ENCODE results near the gene GALNT9. TPM values are rescaled to one million over a fixed set of nuclear protein-coding genes. Genes with fewer than 3 reads are reported as not detected.
"Not testable (repeated sequence)": the region's sequence is repeated elsewhere in the genome, so short reads cannot be mapped to it uniquely, and the experiment has no call there.

Gene GALNT9
- total and polyA plus RNA-seq, 8 donors: 0.17 to 5.0 (median 2.8) TPM; not detected in 1

DNA sequence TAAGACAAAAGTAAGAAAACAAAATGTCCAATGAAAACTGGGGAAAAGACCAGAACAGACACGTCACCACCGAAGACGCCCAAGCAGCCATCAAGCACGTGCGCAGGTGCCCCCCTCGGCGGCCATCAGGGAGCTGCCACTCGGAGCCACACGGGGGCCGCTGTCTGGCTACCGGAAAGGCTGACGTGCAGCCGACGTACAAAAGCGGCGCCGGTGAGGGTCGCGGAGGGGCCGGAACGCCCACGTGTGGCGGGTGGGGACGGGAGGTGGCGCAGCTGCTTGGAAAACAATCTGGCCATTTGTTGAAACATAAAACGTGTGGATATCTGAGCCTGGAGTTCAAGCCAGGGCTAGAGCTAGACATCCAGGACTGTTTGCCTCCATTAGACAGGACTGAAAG, 60.7 kb downstream of the GALNT9 start:
- Histone ChIP-seq H3K4me1 (no peaks in the 10 kb centered on the region), H3K36me3 (no peaks in the 10 kb centered on the region), H3K27me3 (peaks cover 0 to 67% of the 10 kb centered on the region in 2 donors), H3K4me3 (no peak overlapping the region), H3K27ac (no peak overlapping the region), H3K9me3 (no peaks in the 10 kb centered on the region)
- DNase-seq (peak in 1 of 4 donors; percentile 75), ATAC-seq (no peak)
- intact Hi-C loops (cut with DNase I): no loop called here
- TF ChIP-seq, protein P1, sequence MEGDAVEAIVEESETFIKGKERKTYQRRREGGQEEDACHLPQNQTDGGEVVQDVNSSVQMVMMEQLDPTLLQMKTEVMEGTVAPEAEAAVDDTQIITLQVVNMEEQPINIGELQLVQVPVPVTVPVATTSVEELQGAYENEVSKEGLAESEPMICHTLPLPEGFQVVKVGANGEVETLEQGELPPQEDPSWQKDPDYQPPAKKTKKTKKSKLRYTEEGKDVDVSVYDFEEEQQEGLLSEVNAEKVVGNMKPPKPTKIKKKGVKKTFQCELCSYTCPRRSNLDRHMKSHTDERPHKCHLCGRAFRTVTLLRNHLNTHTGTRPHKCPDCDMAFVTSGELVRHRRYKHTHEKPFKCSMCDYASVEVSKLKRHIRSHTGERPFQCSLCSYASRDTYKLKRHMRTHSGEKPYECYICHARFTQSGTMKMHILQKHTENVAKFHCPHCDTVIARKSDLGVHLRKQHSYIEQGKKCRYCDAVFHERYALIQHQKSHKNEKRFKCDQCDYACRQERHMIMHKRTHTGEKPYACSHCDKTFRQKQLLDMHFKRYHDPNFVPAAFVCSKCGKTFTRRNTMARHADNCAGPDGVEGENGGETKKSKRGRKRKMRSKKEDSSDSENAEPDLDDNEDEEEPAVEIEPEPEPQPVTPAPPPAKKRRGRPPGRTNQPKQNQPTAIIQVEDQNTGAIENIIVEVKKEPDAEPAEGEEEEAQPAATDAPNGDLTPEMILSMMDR (IDR thresholded peaks at IDR 0.05): no peak

DNA sequence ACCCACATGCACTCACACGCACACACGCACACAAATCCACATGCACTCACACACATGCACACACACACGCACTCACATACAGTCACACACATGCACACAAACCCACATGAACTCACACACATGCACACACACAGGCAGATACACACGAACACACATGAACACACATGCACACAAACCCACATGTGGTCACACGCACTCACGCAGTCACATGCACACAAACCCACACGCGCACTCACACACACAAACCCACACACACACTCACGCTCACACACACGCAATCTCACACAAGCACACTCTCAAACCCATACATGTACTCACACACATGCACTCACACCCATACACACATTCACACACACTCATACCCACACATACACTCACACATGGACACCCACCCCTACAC, 61.5 kb downstream of the GALNT9 start:
- ATAC-seq: no peak
- Histone ChIP-seq H3K9me3 (no peaks in the 10 kb centered on the region), H3K27ac (no peak overlapping the region), H3K4me1 (no peaks in the 10 kb centered on the region), H3K4me3 (no peak overlapping the region), H3K27me3 (peaks cover 0 to 67% of the 10 kb centered on the region in 2 donors), H3K36me3 (no peaks in the 10 kb centered on the region)
- TF ChIP-seq, protein P1 (IDR thresholded peaks at IDR 0.05): no peak
- peak in 1 of 4 donors; percentile 42 for DNase-seq
- intact Hi-C loops (cut with DNase I): no loop called here

DNA sequence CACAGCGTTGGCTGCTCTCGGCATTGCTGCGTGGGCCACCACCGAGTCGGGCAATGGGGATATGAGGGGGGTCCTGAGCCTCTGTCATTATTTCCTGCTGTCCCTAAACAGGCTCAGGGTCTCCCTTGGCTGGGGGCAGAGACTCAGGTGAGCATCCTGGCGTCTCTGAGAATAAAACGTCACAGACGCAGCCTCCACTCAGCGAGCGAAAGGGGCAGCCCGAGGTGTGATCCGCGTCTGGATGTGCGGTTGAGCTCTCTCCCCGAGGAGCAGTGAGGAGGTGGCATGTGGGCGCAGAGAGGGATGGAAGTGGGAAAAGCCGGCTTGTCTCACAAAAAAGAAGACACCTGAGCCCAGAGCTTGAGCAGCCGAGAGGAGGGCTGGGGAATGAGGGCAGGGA, 62.6 kb downstream of the GALNT9 start:
- no peaks in the 10 kb centered on the region for H3K4me1 ChIP-seq
- ATAC-seq (no peak), DNase-seq (peak in 1 of 4 donors; percentile 44)
- TF ChIP-seq, protein P1 (IDR thresholded peaks at IDR 0.05): no peak
- H3K9me3 ChIP-seq: no peaks in the 10 kb centered on the region
- no peak overlapping the region for H3K4me3 ChIP-seq
- H3K27me3 ChIP-seq: peaks cover 0 to 66% of the 10 kb centered on the region in 2 donors
- intact Hi-C loops (cut with DNase I): no loop called here
- no peaks in the 10 kb centered on the region for H3K36me3 ChIP-seq
- no peak overlapping the region for H3K27ac ChIP-seq

DNA sequence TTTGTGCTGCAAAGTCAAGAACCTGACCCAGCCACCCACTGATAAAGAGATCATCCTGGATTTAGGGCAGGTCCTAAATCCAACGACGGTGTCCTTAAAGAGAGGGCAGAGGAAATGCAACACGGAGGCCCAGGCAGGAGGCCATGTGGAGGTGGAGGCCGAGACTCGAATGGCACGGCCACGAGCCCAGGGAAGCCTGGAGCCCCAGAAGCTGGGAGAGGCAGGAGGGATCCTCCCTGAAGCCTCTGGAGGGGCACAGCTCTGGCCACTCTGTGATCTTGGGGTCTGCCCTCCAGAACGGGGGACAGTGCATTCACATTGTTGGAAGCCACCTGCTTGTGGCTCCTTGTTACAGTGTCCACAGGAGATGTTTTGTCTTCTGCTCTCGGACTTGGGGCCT, 63.0 kb downstream of the GALNT9 start:
- H3K4me3 ChIP-seq: no peak overlapping the region
- no peaks in the 10 kb centered on the region for H3K9me3 ChIP-seq
- H3K4me1 ChIP-seq: no peaks in the 10 kb centered on the region
- peaks cover 0 to 66% of the 10 kb centered on the region in 2 donors for H3K27me3 ChIP-seq
- DNase-seq (peak in 1 of 4 donors; percentile 50), ATAC-seq (no peak)
- H3K36me3 ChIP-seq: no peaks in the 10 kb centered on the region
- intact Hi-C loops (cut with DNase I): no loop called here
- H3K27ac ChIP-seq: no peak overlapping the region
- TF ChIP-seq, protein P1 (IDR thresholded peaks at IDR 0.05): no peak

DNA sequence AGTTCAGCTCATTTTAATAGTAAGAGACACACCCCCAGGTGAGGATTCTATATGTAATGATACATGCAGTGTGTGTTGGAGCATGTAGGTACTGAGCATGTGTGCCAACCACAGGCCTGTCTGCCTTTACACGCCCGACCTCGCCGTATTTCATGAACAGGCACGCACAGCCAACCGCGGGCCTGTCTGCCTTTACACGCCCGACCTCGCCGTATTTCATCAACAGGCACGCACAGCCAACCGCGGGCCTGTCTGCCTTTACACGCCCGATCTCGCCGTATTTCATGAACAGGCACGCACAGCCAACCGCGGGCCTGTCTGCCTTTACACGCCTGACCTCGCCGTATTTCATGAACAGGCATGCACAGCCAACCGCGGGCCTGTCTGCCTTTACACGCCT, 63.6 kb downstream of the GALNT9 start:
- H3K36me3 ChIP-seq; H3K9me3 ChIP-seq; ATAC-seq; H3K4me1 ChIP-seq; H3K27ac ChIP-seq; intact Hi-C loops (cut with DNase I); H3K4me3 ChIP-seq: not testable (repeated sequence)
- peaks cover 0 to 63% of the 10 kb centered on the region in 2 donors for H3K27me3 ChIP-seq
- DNase-seq: peak in 1 of 4 donors; percentile 36

All from left lung (tissue), 10 donors.